ENCODE measurements around the gene LFNG.
A peak's percentile ranks its signal among the peaks of the same experiment; 100 is the strongest.

Gene LFNG

DNA sequence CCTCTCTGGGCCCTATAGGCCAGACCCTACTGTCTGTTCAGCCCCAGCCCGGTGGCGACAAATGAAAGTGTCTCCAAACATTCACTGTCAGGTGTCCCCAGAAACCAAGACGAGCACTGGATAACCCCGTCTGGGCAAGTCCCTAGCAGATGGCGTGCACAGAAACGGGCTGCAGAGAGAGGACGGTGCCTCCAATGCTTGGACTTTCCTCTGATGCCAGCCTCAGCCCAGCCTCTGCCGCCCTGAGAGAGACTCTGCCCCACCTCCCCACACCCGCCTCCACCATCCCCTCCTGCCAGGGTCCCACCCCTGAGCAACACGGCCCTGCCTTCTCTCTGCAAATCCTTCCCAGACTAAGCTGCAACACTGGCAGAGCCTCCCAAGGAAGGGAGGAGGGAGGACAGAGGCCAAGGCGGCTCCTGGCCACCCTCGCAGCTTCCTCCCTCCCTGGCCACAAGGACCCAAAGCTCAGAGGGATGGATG lies 7.4 kb upstream of the LFNG start:
- no peak overlapping the region for H3K4me3 ChIP-seq (ENCODE audit: control insufficient read depth, low read depth, low read length)
- TF ChIP-seq, protein P1, sequence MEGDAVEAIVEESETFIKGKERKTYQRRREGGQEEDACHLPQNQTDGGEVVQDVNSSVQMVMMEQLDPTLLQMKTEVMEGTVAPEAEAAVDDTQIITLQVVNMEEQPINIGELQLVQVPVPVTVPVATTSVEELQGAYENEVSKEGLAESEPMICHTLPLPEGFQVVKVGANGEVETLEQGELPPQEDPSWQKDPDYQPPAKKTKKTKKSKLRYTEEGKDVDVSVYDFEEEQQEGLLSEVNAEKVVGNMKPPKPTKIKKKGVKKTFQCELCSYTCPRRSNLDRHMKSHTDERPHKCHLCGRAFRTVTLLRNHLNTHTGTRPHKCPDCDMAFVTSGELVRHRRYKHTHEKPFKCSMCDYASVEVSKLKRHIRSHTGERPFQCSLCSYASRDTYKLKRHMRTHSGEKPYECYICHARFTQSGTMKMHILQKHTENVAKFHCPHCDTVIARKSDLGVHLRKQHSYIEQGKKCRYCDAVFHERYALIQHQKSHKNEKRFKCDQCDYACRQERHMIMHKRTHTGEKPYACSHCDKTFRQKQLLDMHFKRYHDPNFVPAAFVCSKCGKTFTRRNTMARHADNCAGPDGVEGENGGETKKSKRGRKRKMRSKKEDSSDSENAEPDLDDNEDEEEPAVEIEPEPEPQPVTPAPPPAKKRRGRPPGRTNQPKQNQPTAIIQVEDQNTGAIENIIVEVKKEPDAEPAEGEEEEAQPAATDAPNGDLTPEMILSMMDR (conservative IDR thresholded peaks at IDR 0.05; ENCODE audit: control insufficient read depth, insufficient read depth, low read depth, low read length) = no peak
- no peak for DNase-seq (ENCODE audit: low read depth)

DNA sequence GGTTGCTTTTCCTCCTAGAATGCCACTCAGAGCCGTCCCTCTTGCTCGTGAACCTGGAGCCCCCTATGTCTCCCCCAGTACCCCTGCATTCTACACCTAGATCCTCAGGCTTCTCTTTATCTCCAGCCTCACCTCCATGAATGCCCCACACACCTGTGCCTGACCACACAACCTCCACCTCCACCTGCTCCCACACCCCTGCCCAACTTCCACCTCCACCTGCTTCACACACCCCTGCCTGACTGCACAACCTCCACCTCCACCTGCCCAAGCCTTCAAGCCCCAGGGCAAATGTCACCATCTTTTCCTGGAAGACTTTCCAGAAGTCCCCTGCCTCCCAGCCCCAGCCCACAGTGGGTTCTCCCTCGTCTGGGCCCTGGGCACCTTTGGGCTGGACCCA lies 6.9 kb upstream of the LFNG start:
- DNase-seq (ENCODE audit: low read depth) = no peak
- no peak overlapping the region for H3K4me3 ChIP-seq (ENCODE audit: control insufficient read depth, low read depth, low read length)
- TF ChIP-seq, protein P1 (conservative IDR thresholded peaks at IDR 0.05; ENCODE audit: control insufficient read depth, insufficient read depth, low read depth, low read length) = no peak

DNA sequence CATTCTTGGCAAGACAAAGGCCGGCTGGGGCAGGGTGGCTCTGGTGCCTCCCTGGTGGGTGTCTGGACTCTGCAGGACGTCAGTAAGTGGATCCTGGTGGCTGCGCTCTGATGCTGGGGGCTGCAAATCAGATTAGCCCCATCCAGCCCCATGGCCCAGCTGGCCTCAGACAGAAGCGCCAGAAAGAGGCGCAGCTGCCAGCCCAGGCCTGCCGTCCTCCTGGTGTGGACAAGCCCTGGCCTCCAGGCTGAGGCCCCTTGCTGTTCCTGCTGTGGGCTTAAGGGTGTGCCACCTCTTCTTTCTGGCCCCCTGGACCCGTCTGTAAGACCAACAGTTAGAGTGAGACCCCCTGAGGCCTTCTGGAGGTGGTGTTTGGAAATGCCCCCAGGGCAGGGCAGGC lies 5.9 kb upstream of the LFNG start:
- TF ChIP-seq, protein P1 (conservative IDR thresholded peaks at IDR 0.05; ENCODE audit: control insufficient read depth, insufficient read depth, low read depth, low read length) = no peak
- H3K4me3 ChIP-seq (ENCODE audit: control insufficient read depth, low read depth, low read length) = no peak overlapping the region
- DNase-seq (ENCODE audit: low read depth) = no peak

DNA sequence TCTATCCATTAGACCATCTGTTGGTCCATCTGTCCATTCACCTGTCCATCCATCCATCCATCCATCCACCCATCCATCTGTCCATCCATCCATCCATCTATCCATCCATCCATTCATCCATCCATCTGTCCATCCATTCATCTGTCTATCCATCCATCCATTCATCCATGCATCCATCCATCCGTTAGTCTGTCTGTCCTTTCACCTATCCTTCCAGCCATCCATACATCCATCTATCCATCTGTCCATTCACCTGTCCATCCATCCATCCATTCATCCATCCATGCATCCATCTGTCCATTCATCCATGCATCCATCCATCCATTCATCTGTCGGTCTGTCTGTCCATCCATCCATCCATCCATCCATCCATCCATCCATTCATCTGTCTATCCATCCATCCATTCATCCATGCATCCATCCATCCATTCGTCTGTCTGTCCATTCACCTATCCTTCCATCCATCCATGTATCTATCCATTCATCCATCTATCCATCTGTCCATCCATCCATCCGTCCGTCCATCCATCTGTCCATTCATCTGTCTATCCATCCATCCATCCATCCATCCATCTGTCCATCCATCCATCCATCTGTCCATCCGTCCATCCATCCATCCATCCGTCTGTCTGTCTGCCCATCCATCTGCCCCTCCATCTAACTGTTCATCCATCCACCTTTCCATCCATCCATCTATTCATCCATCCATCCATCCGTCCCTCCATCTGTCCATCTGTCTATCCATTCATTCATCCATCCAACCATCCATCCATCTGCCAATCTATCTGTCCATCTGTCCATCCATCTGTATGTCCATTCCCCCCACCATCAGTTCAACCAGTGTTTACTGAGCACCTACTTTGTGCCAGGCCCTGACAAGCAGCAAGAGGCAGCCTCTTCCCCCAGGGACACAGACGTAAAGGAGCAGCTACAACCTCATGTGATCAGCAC lies 4.8 kb upstream of the LFNG start:
- TF ChIP-seq, protein P1 (conservative IDR thresholded peaks at IDR 0.05; ENCODE audit: control insufficient read depth, insufficient read depth, low read depth, low read length) = no peak
- no peak for DNase-seq (ENCODE audit: low read depth)
- no peak overlapping the region for H3K4me3 ChIP-seq (ENCODE audit: control insufficient read depth, low read depth, low read length)

GRCh38 chr7:2515424-2516193 lies 4.0 kb upstream of the LFNG start:
- H3K4me3 ChIP-seq (ENCODE audit: control insufficient read depth, low read depth, low read length) = no peak overlapping the region
- no peak for DNase-seq (ENCODE audit: low read depth)
- TF ChIP-seq, protein P1 (conservative IDR thresholded peaks at IDR 0.05; ENCODE audit: control insufficient read depth, insufficient read depth, low read depth, low read length) = no peak

- H3K4me3 ChIP-seq (ENCODE audit: control insufficient read depth, low read depth, low read length) = no peak overlapping the region
- TF ChIP-seq, protein P1 (conservative IDR thresholded peaks at IDR 0.05; ENCODE audit: control insufficient read depth, insufficient read depth, low read depth, low read length) = no peak
These were observed 3.4 kb upstream of the LFNG start for GRCh38 chr7:2516194-2516555.

More at GRCh38 chr7:2516194-2516555, 3.4 kb upstream of the LFNG start:
- peak; percentile 19 for DNase-seq (ENCODE audit: low read depth)

All from fibroblast of mammary gland (primary cell).